ENCODE measurements around the gene ELL3.
"Not testable (repeated sequence)": the region's sequence is repeated elsewhere in the genome, so short reads cannot be mapped to it uniquely, and the experiment has no call there.

ELL3 gene

GRCh38 chr15:43789409-43789808, 12.6 kb upstream of the ELL3 start:
- peak; percentile 57 for DNase-seq

GRCh38 chr15:43779016-43779415, 2.2 kb upstream of the ELL3 start:
- no peak for DNase-seq

- peak; percentile 95 for DNase-seq
These were observed 625 bp upstream of the ELL3 start for GRCh38 chr15:43777267-43777914.

GRCh38 chr15:43776101-43776717, 557 bp downstream of the ELL3 start:
- peak; percentile 80 for DNase-seq

GRCh38 chr15:43775411-43775965, 1.3 kb downstream of the ELL3 start:
- DNase-seq, result peak; percentile 93

GRCh38 chr15:43774062-43774461, 2.7 kb downstream of the ELL3 start:
- no peak for DNase-seq

GRCh38 chr15:43772624-43773023, 4.1 kb downstream of the ELL3 start:
- no peak for DNase-seq

- no peak for DNase-seq
These were observed 5.0 kb downstream of the ELL3 start for GRCh38 chr15:43771816-43772215.

- peak; percentile 71 for DNase-seq
These were observed 7.1 kb downstream of the ELL3 start for GRCh38 chr15:43769584-43770228.

GRCh38 chr15:43763819-43764446, 12.8 kb downstream of the ELL3 start:
- no peak for DNase-seq

GRCh38 chr15:43762824-43763223, 13.9 kb downstream of the ELL3 start:
- DNase-seq, result no peak

- no peak for DNase-seq
These were observed 24.9 kb downstream of the ELL3 start for GRCh38 chr15:43751885-43752284.

GRCh38 chr15:43749690-43750345, 26.9 kb downstream of the ELL3 start:
- DNase-seq, result no peak

GRCh38 chr15:43748376-43748775, 28.4 kb downstream of the ELL3 start:
- no peak for DNase-seq

- DNase-seq, result peak; percentile 77
These were observed 29.9 kb downstream of the ELL3 start for GRCh38 chr15:43746903-43747309.

- peak; percentile 97 for DNase-seq
These were observed 30.4 kb downstream of the ELL3 start, which contains the start of gene PDIA3 for GRCh38 chr15:43746245-43746902. PDIA3 (plus strand) TSS chr15:43746438; CDS start chr15:43746540, 102 bp downstream.

GRCh38 chr15:43735416-43735815, 41.4 kb downstream of the ELL3 start:
- DNase-seq, result no peak

- DNase-seq, result not testable (repeated sequence)
These were observed 48.6 kb downstream of the ELL3 start for GRCh38 chr15:43728053-43728725.

GRCh38 chr15:43726306-43726705, 50.5 kb downstream of the ELL3 start:
- not testable (repeated sequence) for DNase-seq

GRCh38 chr15:43723151-43723550, 53.6 kb downstream of the ELL3 start:
- DNase-seq, result no peak
